Endothelial cell (in vitro differentiated cells): ENCODE measurements around the gene ACCSL. TPM values are rescaled to one million over a fixed set of nuclear protein-coding genes. Genes with fewer than 3 reads are reported as not detected.

Experiments used
- DNase-seq: peaks from one replicate; pipeline ENCODE4 v3.0.0; 2021; ENCODE audit warnings: low spot score
- H3K27ac Mint-ChIP-seq: one replicate; pipeline ENCODE4 v1.8.0; 2021; ENCODE audit warnings: mixed read lengths, inconsistent platforms; ENCODE audit not compliant: unreplicated experiment
- H3K27me3 Mint-ChIP-seq: one replicate; pipeline ENCODE4 v1.8.0; 2021; ENCODE audit warnings: mild to moderate bottlenecking, moderate library complexity, mixed read lengths, inconsistent platforms; ENCODE audit not compliant: unreplicated experiment
- H3K36me3 Mint-ChIP-seq: one replicate; pipeline ENCODE4 v1.8.0; 2021; ENCODE audit warnings: mild to moderate bottlenecking, low read depth, mixed read lengths, inconsistent platforms; ENCODE audit not compliant: unreplicated experiment
- H3K4me1 Mint-ChIP-seq: one replicate; pipeline ENCODE4 v1.8.0; 2021; ENCODE audit warnings: mild to moderate bottlenecking, mixed read lengths, inconsistent platforms; ENCODE audit not compliant: unreplicated experiment
- H3K4me3 Mint-ChIP-seq: one replicate; pipeline ENCODE4 v1.8.0; 2021; ENCODE audit warnings: mild to moderate bottlenecking, mixed read lengths, inconsistent platforms; ENCODE audit not compliant: unreplicated experiment
- H3K9me3 Mint-ChIP-seq: one replicate; pipeline ENCODE4 v1.8.0; 2021; ENCODE audit warnings: mixed read lengths, inconsistent platforms; ENCODE audit not compliant: unreplicated experiment
- total RNA-seq: library from RNA; stranded (reverse); fragmentation: NEBNext Ultra II Directional; extraction: Animal tissue kit (Norgen Biotek cat#: 25700); gene quantifications from one replicate; pipeline ENCODE4 v1.2.1, GENCODE V29; 2021; ENCODE audit not compliant: unreplicated experiment
- TF ChIP-seq, protein P1 (sequence below): fragments of 200-600 bp; sonication (generic); IDR thresholded peaks from one replicate; pipeline ENCODE4 v1.5.0; 2021; ENCODE audit warnings: antibody characterized with exemption; ENCODE audit not compliant: unreplicated experiment

Gene ACCSL
- total RNA-seq, 1 donor from 2014 or later: not detected

DNA sequence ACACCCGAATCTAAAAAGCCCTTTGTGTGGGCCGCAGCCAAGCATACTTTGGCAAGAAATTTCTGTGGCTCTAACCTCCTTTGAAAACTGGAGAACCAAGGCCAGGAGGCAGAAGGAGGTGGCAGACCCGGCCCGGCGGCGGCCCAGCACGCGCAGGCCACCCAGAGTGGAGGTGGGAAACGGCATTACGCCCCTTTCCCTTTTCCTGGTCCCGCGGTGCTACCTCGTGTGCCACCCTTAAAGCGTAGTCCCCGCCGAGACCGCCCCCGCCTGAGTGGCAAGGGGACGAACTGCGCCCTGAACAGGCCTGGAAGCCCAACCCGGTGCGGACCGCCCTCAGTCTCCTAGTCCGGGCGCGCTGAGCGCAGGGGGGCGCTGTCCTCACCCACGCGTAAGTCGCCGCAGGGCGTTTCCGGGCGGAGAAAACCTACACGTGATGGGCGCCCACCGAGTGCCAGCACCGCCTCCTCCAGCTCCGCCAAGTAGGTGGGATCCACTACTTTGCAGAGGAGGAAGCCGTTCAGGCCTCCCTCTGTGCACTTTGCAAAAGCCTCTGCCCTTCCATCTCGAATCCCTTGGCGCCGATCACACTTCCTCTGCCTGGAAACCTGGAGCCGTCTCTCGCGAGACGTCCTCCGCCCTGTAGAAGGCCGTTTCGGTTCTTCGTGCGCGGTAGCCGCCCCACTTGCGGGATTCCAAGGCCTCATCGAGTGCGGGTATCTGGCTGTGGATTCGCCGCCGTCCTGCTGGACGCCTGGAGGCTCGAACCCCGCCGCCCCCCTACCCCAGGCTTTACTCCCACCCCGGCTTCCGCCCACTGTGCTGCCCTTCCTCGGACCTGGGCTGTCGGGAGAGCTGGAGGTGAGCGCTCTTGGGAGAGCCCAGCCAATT lies 18.3 kb downstream of the ACCSL start, which contains the start of gene ACCS:
Gene ACCS (plus strand): TSS at position 430 of the 891 bp plus-strand sequence. CDS start 1,358 bp downstream, outside the sequence.
- peak; percentile 93 for DNase-seq
- H3K27ac Mint-ChIP-seq: peak within 1 kb of the TSS; percentile 91
- H3K4me3 Mint-ChIP-seq: peak within 1 kb of the TSS; percentile 90
- TF ChIP-seq, protein P1, sequence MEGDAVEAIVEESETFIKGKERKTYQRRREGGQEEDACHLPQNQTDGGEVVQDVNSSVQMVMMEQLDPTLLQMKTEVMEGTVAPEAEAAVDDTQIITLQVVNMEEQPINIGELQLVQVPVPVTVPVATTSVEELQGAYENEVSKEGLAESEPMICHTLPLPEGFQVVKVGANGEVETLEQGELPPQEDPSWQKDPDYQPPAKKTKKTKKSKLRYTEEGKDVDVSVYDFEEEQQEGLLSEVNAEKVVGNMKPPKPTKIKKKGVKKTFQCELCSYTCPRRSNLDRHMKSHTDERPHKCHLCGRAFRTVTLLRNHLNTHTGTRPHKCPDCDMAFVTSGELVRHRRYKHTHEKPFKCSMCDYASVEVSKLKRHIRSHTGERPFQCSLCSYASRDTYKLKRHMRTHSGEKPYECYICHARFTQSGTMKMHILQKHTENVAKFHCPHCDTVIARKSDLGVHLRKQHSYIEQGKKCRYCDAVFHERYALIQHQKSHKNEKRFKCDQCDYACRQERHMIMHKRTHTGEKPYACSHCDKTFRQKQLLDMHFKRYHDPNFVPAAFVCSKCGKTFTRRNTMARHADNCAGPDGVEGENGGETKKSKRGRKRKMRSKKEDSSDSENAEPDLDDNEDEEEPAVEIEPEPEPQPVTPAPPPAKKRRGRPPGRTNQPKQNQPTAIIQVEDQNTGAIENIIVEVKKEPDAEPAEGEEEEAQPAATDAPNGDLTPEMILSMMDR: peak; percentile 76
- peaks cover 19% of the 10 kb centered on the region for H3K4me1 Mint-ChIP-seq
- peaks cover 6% of the 10 kb centered on the region for H3K27me3 Mint-ChIP-seq
- peaks cover 22% of the 10 kb centered on the region for H3K36me3 Mint-ChIP-seq
- no peaks in the 10 kb centered on the region for H3K9me3 Mint-ChIP-seq

DNA sequence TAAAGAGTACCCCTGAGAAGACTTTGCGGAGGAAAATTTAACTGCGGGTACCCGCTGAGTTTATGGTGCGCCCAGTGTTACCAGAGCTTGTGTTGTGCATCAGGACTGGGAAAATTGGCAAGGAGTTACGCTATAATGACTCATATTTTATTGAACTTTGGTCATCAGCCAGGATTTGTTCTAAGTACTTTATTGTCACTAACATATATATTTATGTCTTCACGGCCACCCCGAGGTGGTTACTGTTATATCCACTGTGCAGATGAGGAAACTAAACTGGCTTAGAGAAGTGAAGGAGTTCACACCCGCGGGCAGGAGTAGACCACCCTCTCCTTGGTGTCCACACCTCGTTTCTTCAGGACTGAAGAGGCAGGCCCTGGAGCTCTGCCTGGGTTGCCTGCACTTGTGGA lies 19.0 kb downstream of the ACCSL start:
- peaks cover 19% of the 10 kb centered on the region for H3K4me1 Mint-ChIP-seq
- peak overlapping the region; percentile 91 for H3K27ac Mint-ChIP-seq
- TF ChIP-seq, protein P1: no peak
- H3K9me3 Mint-ChIP-seq: no peaks in the 10 kb centered on the region
- H3K4me3 Mint-ChIP-seq: peak overlapping the region; percentile 90
- peaks cover 6% of the 10 kb centered on the region for H3K27me3 Mint-ChIP-seq
- DNase-seq: no peak
- peaks cover 26% of the 10 kb centered on the region for H3K36me3 Mint-ChIP-seq

DNA sequence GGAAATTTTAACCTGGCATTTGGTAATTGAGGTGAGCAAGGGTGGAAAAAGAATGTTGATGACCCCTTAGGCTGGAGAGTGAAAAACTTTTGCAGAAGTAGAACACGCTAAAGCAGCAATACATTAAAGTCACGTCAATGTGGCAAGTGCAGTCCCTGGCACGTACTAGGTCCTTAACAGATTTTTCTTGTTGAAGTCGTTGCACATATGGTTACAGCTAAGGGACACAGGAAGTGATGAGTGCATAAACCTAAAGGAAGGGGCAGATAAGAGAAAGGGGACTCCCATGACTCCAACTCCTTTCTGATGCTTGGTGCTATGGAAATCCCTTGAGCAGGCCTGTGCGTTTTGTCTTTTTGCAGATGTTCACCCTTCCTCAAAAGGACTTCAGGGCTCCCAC lies 19.5 kb downstream of the ACCSL start:
- Mint-ChIP-seq H3K27me3 (peaks cover 6% of the 10 kb centered on the region), H3K4me3 (peak overlapping the region; percentile 90), H3K36me3 (peaks cover 26% of the 10 kb centered on the region), H3K4me1 (peaks cover 19% of the 10 kb centered on the region), H3K9me3 (no peaks in the 10 kb centered on the region), H3K27ac (no peak overlapping the region)
- TF ChIP-seq, protein P1: no peak
- DNase-seq: no peak

DNA sequence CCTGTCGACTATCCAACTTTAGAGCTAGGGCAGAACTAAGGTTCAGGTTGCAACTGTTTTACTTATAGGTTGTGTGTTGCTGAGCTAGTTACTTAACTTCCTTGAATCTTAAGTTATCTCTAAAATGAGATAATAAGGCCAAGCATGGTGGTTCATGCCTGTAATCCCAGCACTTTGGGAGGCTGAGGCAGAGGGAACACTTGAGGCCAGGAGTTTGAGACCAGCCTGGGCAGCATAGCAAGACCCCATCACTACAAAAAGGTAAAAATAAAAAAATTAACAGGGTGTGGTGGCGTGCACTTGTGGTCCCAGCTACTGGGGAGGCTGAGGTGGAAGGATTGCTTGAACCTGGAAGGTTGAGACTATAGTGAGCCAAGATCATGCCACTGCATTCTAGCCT lies 20.4 kb downstream of the ACCSL start:
- H3K4me1 Mint-ChIP-seq: peaks cover 19% of the 10 kb centered on the region
- no peak overlapping the region for H3K27ac Mint-ChIP-seq
- H3K36me3 Mint-ChIP-seq: peaks cover 26% of the 10 kb centered on the region
- H3K27me3 Mint-ChIP-seq: peaks cover 7% of the 10 kb centered on the region
- TF ChIP-seq, protein P1: no peak
- DNase-seq: no peak
- H3K9me3 Mint-ChIP-seq: no peaks in the 10 kb centered on the region
- H3K4me3 Mint-ChIP-seq: no peak overlapping the region

DNA sequence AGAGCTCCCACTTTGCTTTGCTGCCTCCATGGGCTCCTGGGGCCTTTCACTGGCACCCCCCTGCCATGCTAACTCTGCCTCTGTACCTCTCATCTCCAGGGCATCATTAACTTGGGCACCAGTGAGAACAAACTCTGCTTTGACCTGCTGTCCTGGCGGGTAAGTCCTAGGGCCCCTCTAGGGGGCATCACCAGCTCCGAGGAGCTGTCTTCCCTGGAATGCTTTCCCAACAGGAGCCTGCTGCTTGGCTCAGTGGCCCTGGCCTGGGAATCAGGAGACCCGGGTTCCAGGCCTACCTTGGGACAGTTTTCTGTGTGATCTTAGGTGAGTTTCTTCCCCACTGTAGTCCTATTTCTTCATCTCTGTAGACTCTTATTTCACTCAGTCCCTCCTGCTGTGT lies 23.4 kb downstream of the ACCSL start:
- peaks cover 9% of the 10 kb centered on the region for H3K27me3 Mint-ChIP-seq
- DNase-seq: no peak

More for the DNA sequence above, 23.4 kb downstream of the ACCSL start:
- Mint-ChIP-seq H3K4me1 (peaks cover 37% of the 10 kb centered on the region), H3K36me3 (peaks cover 42% of the 10 kb centered on the region), H3K27ac (no peak overlapping the region), H3K4me3 (no peak overlapping the region), H3K9me3 (no peaks in the 10 kb centered on the region)
- TF ChIP-seq, protein P1: no peak
